NT2/D1 (cell line): ENCODE data around the gene FAXDC2.

ENCODE experiments used
- DNase-seq: peaks from one replicate; pipeline ENCODE4 v3.0.0-alpha.2; 2011; ENCODE audit warnings: low read depth, low spot score
- H3K27me3 ChIP-seq: 2 replicates; pipeline ENCODE4 v1.6.0; 2011; ENCODE audit warnings: mild to moderate bottlenecking; ENCODE audit not compliant: insufficient read length, insufficient read depth
- H3K36me3 ChIP-seq: 2 replicates; pipeline ENCODE4 v1.6.1; 2011; ENCODE audit warnings: mild to moderate bottlenecking, low read length, mixed read lengths; ENCODE audit not compliant: insufficient read depth, insufficient read length
- H3K4me1 ChIP-seq: 2 replicates; pipeline ENCODE4 v1.5.1; 2011; ENCODE audit not compliant: insufficient read depth, insufficient read length
- H3K4me3 ChIP-seq: 2 replicates; pipeline ENCODE4 v1.5.1; 2011; ENCODE audit warnings: low read depth; ENCODE audit not compliant: insufficient read length
- H3K9ac ChIP-seq: 2 replicates; pipeline ENCODE4 v1.6.0; 2011; ENCODE audit warnings: low read depth; ENCODE audit not compliant: insufficient read length
- H3K9me3 ChIP-seq: 2 replicates; pipeline ENCODE4 v1.5.1; 2011; ENCODE audit warnings: mild to moderate bottlenecking, low read length; ENCODE audit not compliant: insufficient read depth
- SUZ12 ChIP-seq: IDR thresholded peaks from 2 replicates; pipeline ENCODE4 v1.6.1; 2011; ENCODE audit not compliant: insufficient read length, insufficient read depth; ENCODE audit errors: extremely low read depth
- YY1 ChIP-seq: IDR thresholded peaks from 2 replicates; pipeline ENCODE4 v1.6.1; 2011; ENCODE audit not compliant: insufficient read length, insufficient read depth
- ZNF274 ChIP-seq: IDR thresholded peaks from 2 replicates; pipeline ENCODE4 v1.6.1; 2011; ENCODE audit warnings: mild to moderate bottlenecking, low read depth, low read length

Gene FAXDC2

GRCh38 chr5:154811239-154811638 is 39.2 kb downstream of the FAXDC2 start:
- no peaks in the 10 kb centered on the region for H3K27me3 ChIP-seq
- H3K4me3 ChIP-seq = no peak overlapping the region
- H3K36me3 ChIP-seq = peaks cover 81% of the 10 kb centered on the region
- no peaks in the 10 kb centered on the region for H3K9me3 ChIP-seq
- no peak for TF ChIP-seq YY1
- no peak for TF ChIP-seq ZNF274
- no peak for TF ChIP-seq SUZ12
- no peaks in the 10 kb centered on the region for H3K4me1 ChIP-seq
- DNase-seq = no peak
- no peak overlapping the region for H3K9ac ChIP-seq

- no peak for TF ChIP-seq ZNF274
- no peak for TF ChIP-seq YY1
- no peak for TF ChIP-seq SUZ12
Measured at GRCh38 chr5:154806176-154806575, 44.2 kb downstream of the FAXDC2 start.

GRCh38 chr5:154802050-154802449 is 48.4 kb downstream of the FAXDC2 start:
- H3K36me3 ChIP-seq = peaks cover 93% of the 10 kb centered on the region

More at GRCh38 chr5:154806176-154806575, 44.2 kb downstream of the FAXDC2 start:
- no peak for DNase-seq
- Histone ChIP-seq H3K4me1 (no peaks in the 10 kb centered on the region), H3K36me3 (peaks cover 86% of the 10 kb centered on the region), H3K9ac (no peak overlapping the region), H3K27me3 (no peaks in the 10 kb centered on the region), H3K9me3 (no peaks in the 10 kb centered on the region), H3K4me3 (no peak overlapping the region)

GRCh38 chr5:154801083-154801482 is 49.3 kb downstream of the FAXDC2 start:
- no peak for DNase-seq
- TF ChIP-seq ZNF274 (no peak), SUZ12 (no peak), YY1 (no peak)
- no peak overlapping the region for H3K9ac ChIP-seq

More at GRCh38 chr5:154802050-154802449, 48.4 kb downstream of the FAXDC2 start:
- Histone ChIP-seq H3K4me1 (peaks cover 3% of the 10 kb centered on the region), H3K9me3 (no peaks in the 10 kb centered on the region), H3K4me3 (no peak overlapping the region), H3K27me3 (no peaks in the 10 kb centered on the region), H3K9ac (no peak overlapping the region)
- DNase-seq = no peak
- TF ChIP-seq SUZ12 (no peak), YY1 (no peak), ZNF274 (no peak)

GRCh38 chr5:154800582-154800981 is 49.8 kb downstream of the FAXDC2 start:
- H3K27me3 ChIP-seq = no peaks in the 10 kb centered on the region
- no peak for DNase-seq
- H3K9me3 ChIP-seq = no peaks in the 10 kb centered on the region
- H3K36me3 ChIP-seq = peaks cover 88% of the 10 kb centered on the region
- TF ChIP-seq ZNF274 (no peak), SUZ12 (no peak), YY1 (no peak)
- no peak overlapping the region for H3K4me3 ChIP-seq
- H3K9ac ChIP-seq = no peak overlapping the region
- peaks cover 3% of the 10 kb centered on the region for H3K4me1 ChIP-seq

More at GRCh38 chr5:154801083-154801482, 49.3 kb downstream of the FAXDC2 start:
- H3K27me3 ChIP-seq = no peaks in the 10 kb centered on the region
- no peak overlapping the region for H3K4me3 ChIP-seq
- H3K4me1 ChIP-seq = peaks cover 3% of the 10 kb centered on the region
- peaks cover 93% of the 10 kb centered on the region for H3K36me3 ChIP-seq
- no peaks in the 10 kb centered on the region for H3K9me3 ChIP-seq

- H3K9me3 ChIP-seq = no peaks in the 10 kb centered on the region
- no peaks in the 10 kb centered on the region for H3K27me3 ChIP-seq
- H3K4me1 ChIP-seq = peaks cover 3% of the 10 kb centered on the region
- TF ChIP-seq SUZ12 (no peak), ZNF274 (no peak), YY1 (no peak)
- no peak overlapping the region for H3K9ac ChIP-seq
- DNase-seq = no peak
- peaks cover 86% of the 10 kb centered on the region for H3K36me3 ChIP-seq
- no peak overlapping the region for H3K4me3 ChIP-seq
Measured at GRCh38 chr5:154797762-154798161, 52.6 kb downstream of the FAXDC2 start.

- Histone ChIP-seq H3K4me1 (peaks cover 3% of the 10 kb centered on the region), H3K9ac (no peak overlapping the region), H3K9me3 (no peaks in the 10 kb centered on the region), H3K36me3 (peaks cover 84% of the 10 kb centered on the region), H3K4me3 (no peak overlapping the region), H3K27me3 (no peaks in the 10 kb centered on the region)
- TF ChIP-seq SUZ12 (no peak), ZNF274 (no peak), YY1 (no peak)
- no peak for DNase-seq
Measured at GRCh38 chr5:154795235-154795596, 55.2 kb downstream of the FAXDC2 start.
